ENCODE results near the gene SMG7.
"Not testable (repeated sequence)": the region's sequence is repeated elsewhere in the genome, so short reads cannot be mapped to it uniquely, and the experiment has no call there.

Gene SMG7, protein sequence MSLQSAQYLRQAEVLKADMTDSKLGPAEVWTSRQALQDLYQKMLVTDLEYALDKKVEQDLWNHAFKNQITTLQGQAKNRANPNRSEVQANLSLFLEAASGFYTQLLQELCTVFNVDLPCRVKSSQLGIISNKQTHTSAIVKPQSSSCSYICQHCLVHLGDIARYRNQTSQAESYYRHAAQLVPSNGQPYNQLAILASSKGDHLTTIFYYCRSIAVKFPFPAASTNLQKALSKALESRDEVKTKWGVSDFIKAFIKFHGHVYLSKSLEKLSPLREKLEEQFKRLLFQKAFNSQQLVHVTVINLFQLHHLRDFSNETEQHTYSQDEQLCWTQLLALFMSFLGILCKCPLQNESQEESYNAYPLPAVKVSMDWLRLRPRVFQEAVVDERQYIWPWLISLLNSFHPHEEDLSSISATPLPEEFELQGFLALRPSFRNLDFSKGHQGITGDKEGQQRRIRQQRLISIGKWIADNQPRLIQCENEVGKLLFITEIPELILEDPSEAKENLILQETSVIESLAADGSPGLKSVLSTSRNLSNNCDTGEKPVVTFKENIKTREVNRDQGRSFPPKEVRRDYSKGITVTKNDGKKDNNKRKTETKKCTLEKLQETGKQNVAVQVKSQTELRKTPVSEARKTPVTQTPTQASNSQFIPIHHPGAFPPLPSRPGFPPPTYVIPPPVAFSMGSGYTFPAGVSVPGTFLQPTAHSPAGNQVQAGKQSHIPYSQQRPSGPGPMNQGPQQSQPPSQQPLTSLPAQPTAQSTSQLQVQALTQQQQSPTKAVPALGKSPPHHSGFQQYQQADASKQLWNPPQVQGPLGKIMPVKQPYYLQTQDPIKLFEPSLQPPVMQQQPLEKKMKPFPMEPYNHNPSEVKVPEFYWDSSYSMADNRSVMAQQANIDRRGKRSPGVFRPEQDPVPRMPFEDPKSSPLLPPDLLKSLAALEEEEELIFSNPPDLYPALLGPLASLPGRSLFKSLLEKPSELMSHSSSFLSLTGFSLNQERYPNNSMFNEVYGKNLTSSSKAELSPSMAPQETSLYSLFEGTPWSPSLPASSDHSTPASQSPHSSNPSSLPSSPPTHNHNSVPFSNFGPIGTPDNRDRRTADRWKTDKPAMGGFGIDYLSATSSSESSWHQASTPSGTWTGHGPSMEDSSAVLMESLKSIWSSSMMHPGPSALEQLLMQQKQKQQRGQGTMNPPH

GRCh38 chr1:183472488-183473216 lies at the start of gene SMG7:
TSS of gene SMG7 (plus strand) at chr1:183472499. CDS start at chr1:183472621, 122 bp downstream.
- peak; percentile 55 for DNase-seq (ENCODE audit: low spot score)

GRCh38 chr1:183423541-183423940 lies 48.8 kb upstream of the SMG7 start:
- DNase-seq (ENCODE audit: low spot score) = no peak

GRCh38 chr1:183424691-183425090 lies 47.6 kb upstream of the SMG7 start:
- no peak for DNase-seq (ENCODE audit: low spot score)

DNA sequence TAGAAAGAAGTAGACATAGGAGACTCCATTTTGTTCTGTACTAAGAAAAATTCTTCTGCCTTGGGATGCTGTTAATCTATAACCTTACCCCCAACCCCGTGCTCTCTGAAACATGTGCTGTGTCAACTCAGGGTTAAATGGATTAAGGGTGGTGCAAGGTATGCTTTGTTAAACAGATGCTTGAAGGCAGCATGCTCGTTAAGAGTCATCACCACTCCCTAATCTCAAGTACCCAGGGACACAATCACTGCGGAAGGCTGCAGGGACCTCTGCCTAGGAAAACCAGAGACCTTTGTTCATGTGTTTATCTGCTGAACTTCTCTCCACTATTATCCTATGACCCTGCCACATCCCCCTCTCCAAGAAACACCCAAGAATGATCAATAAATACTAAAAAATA lies 44.7 kb upstream of the SMG7 start:
- not testable (repeated sequence) for DNase-seq (ENCODE audit: low spot score)

DNA sequence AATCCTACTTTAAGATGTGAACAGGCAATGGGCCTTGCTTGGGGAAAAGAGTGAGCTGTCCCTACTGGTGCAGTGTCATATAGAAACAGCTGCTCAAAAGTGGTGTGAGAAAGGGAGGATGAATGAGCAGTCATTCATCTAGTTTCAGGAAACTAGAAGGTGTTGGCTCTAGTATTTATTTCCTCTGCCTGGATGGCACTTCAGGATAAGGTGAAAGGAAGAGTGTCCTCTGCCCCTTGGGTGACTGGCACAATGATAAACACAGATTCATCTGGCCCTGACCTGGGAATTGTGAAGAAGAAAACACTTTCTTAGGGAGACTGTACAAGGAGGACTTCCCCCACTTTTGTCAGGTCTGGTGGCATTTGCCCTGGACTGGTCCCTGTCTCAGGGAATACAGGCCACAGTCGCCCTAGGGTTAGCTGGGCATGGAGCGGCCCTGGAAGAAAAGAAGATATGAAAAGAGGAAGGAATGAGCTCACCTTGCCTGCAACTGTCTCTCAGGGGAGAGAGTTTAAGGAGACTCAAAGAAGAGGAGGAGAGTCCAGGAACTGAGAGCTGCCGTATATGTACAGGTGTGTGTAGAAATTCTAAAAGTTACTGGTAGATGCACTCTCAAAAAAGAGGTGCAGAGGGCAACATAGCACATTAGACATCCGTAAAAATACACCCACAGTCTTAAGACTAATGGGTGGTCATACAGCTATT lies 40.3 kb upstream of the SMG7 start:
- no peak for DNase-seq (ENCODE audit: low spot score)

DNA sequence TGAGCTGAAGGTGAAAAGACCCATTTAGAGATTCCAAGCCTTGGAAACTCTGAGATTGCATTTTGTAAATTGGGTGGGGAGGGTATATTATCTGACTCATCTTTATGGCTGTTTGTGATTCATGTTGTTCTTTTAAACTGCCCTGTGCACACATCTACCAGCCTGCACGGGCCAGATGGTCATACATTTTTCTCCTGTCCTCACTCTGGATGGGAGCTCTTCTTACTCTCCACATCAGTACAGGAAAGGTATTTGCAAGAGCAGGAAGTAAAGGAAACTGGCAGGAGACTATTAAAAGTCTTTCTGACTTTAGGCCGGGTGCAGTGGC lies 39.8 kb upstream of the SMG7 start:
- no peak for DNase-seq (ENCODE audit: low spot score)

DNA sequence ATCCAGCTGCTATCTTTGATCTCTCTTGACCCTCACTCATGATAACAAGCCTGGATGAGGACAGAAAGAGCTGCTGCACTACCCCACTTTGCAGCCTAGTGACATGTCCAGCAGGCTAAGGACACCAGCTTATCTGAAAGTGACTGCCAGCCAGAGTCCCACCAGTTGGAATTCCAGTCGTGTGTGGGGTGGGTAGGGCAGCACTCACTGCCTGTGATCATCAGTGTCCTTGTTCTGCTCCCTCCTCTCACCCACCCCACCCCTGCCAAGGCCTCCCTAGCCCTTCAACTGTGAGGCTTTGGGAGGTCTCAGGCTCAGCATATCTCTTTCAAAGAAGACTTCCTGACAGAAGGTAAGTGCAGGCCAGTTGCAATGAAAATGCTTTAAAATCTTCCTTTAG lies 38.6 kb upstream of the SMG7 start:
- no peak for DNase-seq (ENCODE audit: low spot score)

GRCh38 chr1:183435497-183435896 lies 36.8 kb upstream of the SMG7 start:
- DNase-seq (ENCODE audit: low spot score) = no peak

DNA sequence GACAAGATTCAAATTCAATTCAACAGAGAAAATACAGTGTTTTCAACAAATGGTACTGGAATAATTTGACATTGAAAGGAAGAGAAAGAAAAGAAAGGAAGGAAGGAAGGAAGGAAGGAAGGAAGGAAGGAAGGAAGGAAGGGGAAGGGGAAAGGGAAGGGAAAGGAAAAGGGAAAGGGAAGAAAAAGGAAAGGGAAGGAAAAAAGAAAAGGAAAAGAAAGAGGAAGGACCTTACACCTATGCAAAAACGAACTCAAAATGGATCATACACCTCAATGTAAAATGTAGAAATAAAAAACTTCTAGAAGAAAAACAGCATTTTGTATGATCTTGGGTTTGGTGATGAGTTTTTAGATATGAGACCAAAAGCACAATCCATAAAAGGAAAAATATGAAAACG lies 34.2 kb upstream of the SMG7 start:
- no peak for DNase-seq (ENCODE audit: low spot score)

DNA sequence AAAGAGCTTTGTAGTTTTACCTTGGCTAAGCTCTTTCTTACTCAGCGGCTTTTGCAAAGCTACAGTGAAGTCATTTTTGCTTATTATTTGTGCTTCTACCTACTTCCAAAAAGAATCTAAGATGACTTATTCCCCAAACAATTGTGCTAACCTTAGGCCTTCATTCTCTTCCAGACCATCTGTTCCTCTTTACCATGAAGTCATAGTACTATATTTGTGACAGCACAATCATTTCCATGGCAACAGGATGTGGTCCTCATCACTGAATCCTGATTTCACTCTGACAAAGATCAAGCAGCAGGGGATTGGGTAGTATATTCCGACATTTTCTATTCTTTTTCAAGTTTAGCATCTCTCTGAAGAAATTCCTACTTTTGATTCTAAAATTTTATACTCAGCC lies 29.3 kb upstream of the SMG7 start:
- DNase-seq (ENCODE audit: low spot score) = no peak

DNA sequence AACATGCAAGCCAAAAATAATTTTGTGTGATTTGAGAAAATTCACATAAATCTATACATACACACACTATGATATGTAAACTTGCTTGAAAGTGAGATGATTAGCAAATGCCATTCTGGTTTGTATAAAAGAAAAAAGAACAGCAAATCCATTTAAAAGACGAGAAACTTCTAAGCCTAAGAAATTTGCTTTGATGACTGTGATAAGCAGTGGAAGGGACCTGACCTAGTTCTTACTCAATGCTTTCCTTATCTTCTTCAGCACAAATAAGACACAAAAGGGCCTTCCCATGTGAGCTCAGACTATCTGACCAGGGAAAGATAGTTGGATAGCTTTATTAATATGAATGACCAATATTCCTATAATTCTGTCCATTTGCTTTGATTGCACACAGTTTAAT lies 28.8 kb upstream of the SMG7 start:
- DNase-seq (ENCODE audit: low spot score) = no peak

GRCh38 chr1:183444243-183444642 lies 28.1 kb upstream of the SMG7 start:
- DNase-seq (ENCODE audit: low spot score) = peak; percentile 29

DNA sequence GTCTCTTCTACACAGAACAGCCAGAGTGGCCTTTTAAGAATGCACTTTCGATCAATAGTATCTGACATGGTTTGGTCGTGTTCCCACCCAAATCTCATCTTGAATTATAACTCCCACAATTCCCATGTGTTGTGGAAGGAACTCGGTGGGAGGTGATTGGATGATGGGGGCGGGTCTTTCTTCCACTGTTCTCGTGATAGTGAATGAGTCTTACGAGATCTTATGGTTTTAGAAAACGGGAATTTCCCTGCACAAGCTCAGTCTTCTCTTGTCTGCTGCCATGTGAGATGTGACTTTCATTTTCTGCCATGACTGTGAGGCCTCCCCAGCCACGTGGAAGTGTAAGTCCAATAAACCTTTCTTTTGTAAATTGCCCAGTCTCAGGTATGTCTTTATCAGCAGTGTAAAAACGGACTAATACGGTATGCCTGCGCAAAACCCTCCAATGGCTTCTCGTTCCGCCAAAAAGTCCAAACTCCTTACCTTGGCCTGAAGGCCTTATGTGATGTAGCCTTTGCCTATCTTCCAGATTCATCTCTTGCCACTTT lies 23.0 kb upstream of the SMG7 start:
- no peak for DNase-seq (ENCODE audit: low spot score)

GRCh38 chr1:183450093-183450492 lies 22.2 kb upstream of the SMG7 start:
- no peak for DNase-seq (ENCODE audit: low spot score)

DNA sequence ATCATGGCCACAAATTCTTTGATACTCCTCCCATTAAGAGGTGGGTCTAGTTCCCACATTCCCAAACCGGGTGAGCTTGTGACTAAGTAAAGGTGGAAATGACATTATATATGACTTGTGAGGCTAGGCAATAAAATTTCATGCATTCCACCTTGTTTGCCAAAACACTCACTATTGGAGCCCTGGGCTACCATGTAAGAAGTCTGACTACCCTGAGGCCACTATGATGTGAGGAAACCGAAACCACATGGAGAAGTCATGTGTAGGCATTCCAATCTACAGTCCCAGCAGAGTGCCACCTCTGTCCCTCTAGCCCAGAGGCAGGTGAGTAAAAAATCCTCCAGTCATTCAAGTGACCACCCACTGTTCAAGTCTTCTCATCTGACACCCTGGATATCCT lies 17.9 kb upstream of the SMG7 start:
- DNase-seq (ENCODE audit: low spot score) = no peak

DNA sequence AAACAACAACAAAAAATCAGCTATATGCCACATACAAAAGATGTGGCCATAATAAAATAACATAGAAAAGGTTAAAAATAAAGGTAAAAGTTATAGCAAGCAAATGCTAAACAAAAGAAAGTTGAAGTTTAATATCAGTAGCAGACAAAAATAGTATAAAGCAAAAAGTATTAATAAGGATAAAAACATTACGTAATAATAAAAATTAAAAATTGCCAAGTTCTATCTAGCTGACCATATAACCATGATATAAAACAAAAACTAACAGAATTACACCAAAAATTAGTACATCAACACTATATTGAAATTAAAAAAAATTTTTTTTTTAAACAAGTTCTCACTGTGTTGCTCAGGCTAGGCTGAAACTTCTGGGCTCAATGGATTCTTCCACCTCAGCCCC lies 15.5 kb upstream of the SMG7 start:
- DNase-seq (ENCODE audit: low spot score) = no peak

GRCh38 chr1:183457449-183457848 lies 14.8 kb upstream of the SMG7 start:
- DNase-seq (ENCODE audit: low spot score) = no peak

DNA sequence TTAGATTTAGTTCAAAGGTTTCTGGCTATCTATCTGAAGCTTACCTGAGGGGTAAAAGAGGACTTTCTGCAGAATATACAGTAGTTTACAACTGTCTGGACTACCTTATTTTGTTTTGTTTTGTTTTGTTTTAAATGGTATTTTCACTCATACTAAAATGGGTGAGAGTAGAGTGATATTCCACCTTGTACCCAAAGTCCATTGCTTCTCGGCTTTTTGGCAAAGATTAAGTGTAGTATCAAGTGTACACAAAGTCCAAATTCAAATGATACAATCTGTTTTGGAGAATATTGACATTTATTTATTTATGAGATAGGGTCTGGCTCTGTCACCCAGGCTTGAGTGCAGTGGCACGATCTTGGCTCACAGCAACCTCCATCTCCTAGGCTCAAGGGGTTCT lies 11.7 kb upstream of the SMG7 start:
- DNase-seq (ENCODE audit: low spot score) = no peak

DNA sequence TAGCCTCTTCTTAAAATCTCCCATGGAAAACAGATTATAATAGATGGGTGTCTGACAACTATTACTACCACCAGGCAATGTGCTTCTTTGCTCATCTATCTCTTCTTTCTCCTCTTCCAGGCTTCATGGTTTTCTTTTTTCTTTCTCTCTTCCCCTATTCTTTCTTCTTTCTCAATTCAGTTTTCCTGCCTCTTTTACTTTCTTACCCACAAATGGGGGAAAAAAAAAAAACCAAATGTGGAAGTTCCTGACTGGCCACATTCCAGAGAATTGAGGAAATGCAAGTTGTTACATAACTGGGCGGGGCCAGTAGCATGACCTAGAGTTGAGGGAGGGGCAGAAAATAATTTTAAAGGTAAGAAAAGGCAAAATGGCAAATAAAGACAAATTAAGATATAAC lies 10.9 kb upstream of the SMG7 start:
- DNase-seq (ENCODE audit: low spot score) = peak; percentile 26

GRCh38 chr1:183463566-183463965 lies 8.7 kb upstream of the SMG7 start:
- no peak for DNase-seq (ENCODE audit: low spot score)

GRCh38 chr1:183466781-183467180 lies 5.5 kb upstream of the SMG7 start:
- DNase-seq (ENCODE audit: low spot score) = no peak
